H1 (cell line): ENCODE measurements around the gene VNN1.

Experiments
- CBX8 ChIP-seq: fragments of 300-800, 300-1000 bp; sonication (generic); IDR thresholded peaks from 2 replicates; pipeline ENCODE4 v1.7.1; 2016; ENCODE audit warnings: low read depth, low read length, borderline replicate concordance
- CHD2 ChIP-seq: IDR thresholded peaks from 2 replicates; pipeline ENCODE4 v1.6.1; 2012; ENCODE audit warnings: low read length, improper control_type of control experiment
- CTCF ChIP-seq, 3 experiments: IDR thresholded peaks; 1 replicate in 2 of 3; 2 replicates in 1 of 3; pipeline versions ENCODE4 v1.5.1 to v1.6.1; 2011; ENCODE audit warnings: low read length in 3 of 3, mild to moderate bottlenecking in 3 of 3, inconsistent platforms in 2 of 3, low read depth in 1 of 3, moderate library complexity in 1 of 3; ENCODE audit not compliant: insufficient read depth in 1 of 3; ENCODE audit errors: control extremely low read depth in 1 of 3
- RFX5 ChIP-seq: IDR thresholded peaks from 2 replicates; pipeline ENCODE4 v1.6.1; 2011; ENCODE audit warnings: low read depth, low read length, improper control_type of control experiment, borderline replicate concordance
- SIN3A ChIP-seq, 2 experiments: IDR thresholded peaks in 1 of 2; conservative IDR thresholded peaks in 1 of 2; 2 replicates each; pipeline ENCODE4 v1.6.1; 2011 to 2012; ENCODE audit warnings: low read length in 2 of 2, improper control_type of control experiment in 1 of 2, low read depth in 1 of 2, mild to moderate bottlenecking in 1 of 2

GRCh38 chr6:132634796-132635195, 79.1 kb downstream of the VNN1 start:
- TF ChIP-seq CTCF (IDR thresholded peaks at IDR 0.05; ENCODE audit: control extremely low read depth in 1 of 3, insufficient read depth in 1 of 3, low read depth in 1 of 3, low read length in 3 of 3) (no peak), SIN3A (conservative IDR thresholded peaks at IDR 0.05 in 1 of 2, IDR thresholded peaks at IDR 0.05 in 1 of 2; ENCODE audit: low read depth in 1 of 2, low read length in 2 of 2) (no peak), RFX5 (no peak), CHD2 (no peak), CBX8 (no peak)
